Fibroblast of lung (primary cell): ENCODE data around the gene WWOX. TPM values are rescaled to one million over a fixed set of nuclear protein-coding genes. Genes with fewer than 3 reads are reported as not detected.

Experiments
- DNase-seq, 2 donors: peaks; one replicate each; pipeline versions ENCODE4 v3.0.0 to v3.0.0-alpha.2; 2010; ENCODE audit warnings: low read depth in 2 of 2
- H2AFZ ChIP-seq: 2 replicates; pipeline ENCODE4 v1.5.1; 2012; ENCODE audit warnings: low read length, control low read depth, inconsistent platforms
- H3K27ac ChIP-seq: 2 replicates; pipeline ENCODE4 v1.5.1; 2011; ENCODE audit warnings: low read length, control low read depth; ENCODE audit not compliant: insufficient read depth
- H3K27me3 ChIP-seq: 2 replicates; pipeline ENCODE4 v1.5.1; 2011; ENCODE audit warnings: mild to moderate bottlenecking, low read length; ENCODE audit not compliant: control insufficient read depth, insufficient read depth
- H3K36me3 ChIP-seq: 2 replicates; pipeline ENCODE4 v1.5.1; 2011; ENCODE audit warnings: low read length; ENCODE audit not compliant: control insufficient read depth, insufficient read depth
- H3K4me1 ChIP-seq: 2 replicates; pipeline ENCODE4 v1.5.1; 2011; ENCODE audit warnings: low read length; ENCODE audit not compliant: control insufficient read depth, insufficient read depth; ENCODE audit errors: extremely low read depth
- H3K4me2 ChIP-seq: 2 replicates; pipeline ENCODE4 v1.5.1; 2011; ENCODE audit warnings: low read length, control low read depth; ENCODE audit not compliant: insufficient read depth; ENCODE audit errors: extremely low read depth
- H3K4me3 ChIP-seq, 4 experiments: fragments of 200-600 bp in 1 of 4; sonication (generic) in 1 of 4; replicated peaks in 1 of 4; 2 replicates each; pipeline ENCODE4 v1.5.1; 2011 to 2016; ENCODE audit warnings: low read length in 4 of 4, low read depth in 3 of 4, mild to moderate bottlenecking in 3 of 4, control low read depth in 2 of 4, inconsistent platforms in 1 of 4, mixed read lengths in 1 of 4; ENCODE audit not compliant: insufficient read depth in 1 of 4; ENCODE audit errors: control extremely low read depth in 1 of 4
- H3K79me2 ChIP-seq: 2 replicates; pipeline ENCODE4 v1.5.1; 2012; ENCODE audit warnings: mild to moderate bottlenecking, low read length, inconsistent platforms; ENCODE audit not compliant: control insufficient read depth, insufficient read depth
- H3K9ac ChIP-seq: 2 replicates; pipeline ENCODE4 v1.5.1; 2011; ENCODE audit warnings: mild to moderate bottlenecking, low read length, control low read depth; ENCODE audit not compliant: insufficient read depth
- H3K9me3 ChIP-seq: 2 replicates; pipeline ENCODE4 v1.5.1; 2012; ENCODE audit warnings: low read depth, low read length; ENCODE audit not compliant: control insufficient read depth, insufficient read depth
- H4K20me1 ChIP-seq: 2 replicates; pipeline ENCODE4 v1.5.1; 2011; ENCODE audit warnings: low read length; ENCODE audit not compliant: control insufficient read depth, insufficient read depth; ENCODE audit errors: extremely low read depth
- EZH2 ChIP-seq: IDR thresholded peaks from 2 replicates; pipeline ENCODE4 v1.5.1; 2012; ENCODE audit warnings: low read length, control low read depth, mild to moderate bottlenecking; ENCODE audit errors: missing control alignments
- polyA plus RNA-seq, 2 donors: library from polyadenylated mRNA; depleted of rRNA in 1 of 2; stranded (reverse) in 1 of 2; unstranded in 1 of 2; fragments of >200 nt; gene quantifications; 2 replicates each; pipeline ENCODE4 v1.2.1, GENCODE V29; 2011 to 2012; ENCODE audit warnings: missing spikeins in 1 of 2
- total RNA-seq: library from RNA; depleted of rRNA; stranded (reverse); fragments of >200 nt; gene quantifications from 2 replicates; pipeline ENCODE4 v1.2.1, GENCODE V29; 2014
- TF ChIP-seq, protein P1 (sequence below), 2 donors: IDR thresholded peaks in 1 of 2; conservative IDR thresholded peaks in 1 of 2; 1 replicate in 1 of 2; 2 replicates in 1 of 2; pipeline ENCODE4 v1.5.1; 2011 to 2012; ENCODE audit warnings: low read length in 2 of 2, control low read depth in 1 of 2, inconsistent platforms in 1 of 2, low read depth in 1 of 2, mild to moderate bottlenecking in 1 of 2

The WWOX gene
- total and polyA plus RNA-seq, 2 donors (not counting 1 experiment from before 2014, with no cell fraction given), result 5.6 to 16.3 TPM

DNA sequence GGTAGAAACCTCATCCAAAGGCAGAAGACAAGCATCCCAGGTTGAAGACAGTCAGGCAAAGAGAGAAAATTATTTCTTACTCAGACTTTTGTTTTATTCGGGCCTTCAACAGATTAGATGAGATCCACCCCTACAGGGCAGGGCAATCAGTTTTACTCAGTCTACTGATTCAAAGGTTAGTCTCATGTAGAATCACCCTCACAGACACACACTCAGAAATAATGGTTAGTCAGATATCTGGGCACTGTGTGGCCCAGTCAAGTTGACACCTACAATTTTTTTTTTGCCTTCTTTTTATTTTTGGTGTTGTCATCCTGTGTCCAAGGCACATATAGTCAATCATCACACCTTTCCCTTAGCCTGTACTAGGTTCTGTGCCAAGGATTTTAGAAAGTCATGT lies 729.8 kb downstream of the WWOX start:
- Histone ChIP-seq H3K4me3 (no peak overlapping the region), H3K9ac (no peak overlapping the region), H3K27me3 (no peaks in the 10 kb centered on the region), H3K36me3 (no peaks in the 10 kb centered on the region), H3K27ac (no peak overlapping the region), H4K20me1 (no peaks in the 10 kb centered on the region), H3K4me1 (no peaks in the 10 kb centered on the region), H3K9me3 (no peaks in the 10 kb centered on the region), H3K4me2 (no peak overlapping the region), H3K79me2 (no peaks in the 10 kb centered on the region), H2AFZ (no peak overlapping the region)
- no peak for DNase-seq
- TF ChIP-seq, protein P1, sequence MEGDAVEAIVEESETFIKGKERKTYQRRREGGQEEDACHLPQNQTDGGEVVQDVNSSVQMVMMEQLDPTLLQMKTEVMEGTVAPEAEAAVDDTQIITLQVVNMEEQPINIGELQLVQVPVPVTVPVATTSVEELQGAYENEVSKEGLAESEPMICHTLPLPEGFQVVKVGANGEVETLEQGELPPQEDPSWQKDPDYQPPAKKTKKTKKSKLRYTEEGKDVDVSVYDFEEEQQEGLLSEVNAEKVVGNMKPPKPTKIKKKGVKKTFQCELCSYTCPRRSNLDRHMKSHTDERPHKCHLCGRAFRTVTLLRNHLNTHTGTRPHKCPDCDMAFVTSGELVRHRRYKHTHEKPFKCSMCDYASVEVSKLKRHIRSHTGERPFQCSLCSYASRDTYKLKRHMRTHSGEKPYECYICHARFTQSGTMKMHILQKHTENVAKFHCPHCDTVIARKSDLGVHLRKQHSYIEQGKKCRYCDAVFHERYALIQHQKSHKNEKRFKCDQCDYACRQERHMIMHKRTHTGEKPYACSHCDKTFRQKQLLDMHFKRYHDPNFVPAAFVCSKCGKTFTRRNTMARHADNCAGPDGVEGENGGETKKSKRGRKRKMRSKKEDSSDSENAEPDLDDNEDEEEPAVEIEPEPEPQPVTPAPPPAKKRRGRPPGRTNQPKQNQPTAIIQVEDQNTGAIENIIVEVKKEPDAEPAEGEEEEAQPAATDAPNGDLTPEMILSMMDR (conservative IDR thresholded peaks at IDR 0.05 in 1 of 2, IDR thresholded peaks at IDR 0.05 in 1 of 2; ENCODE audit: low read depth in 1 of 2, low read length in 2 of 2), result no peak
- TF ChIP-seq EZH2, result no peak

DNA sequence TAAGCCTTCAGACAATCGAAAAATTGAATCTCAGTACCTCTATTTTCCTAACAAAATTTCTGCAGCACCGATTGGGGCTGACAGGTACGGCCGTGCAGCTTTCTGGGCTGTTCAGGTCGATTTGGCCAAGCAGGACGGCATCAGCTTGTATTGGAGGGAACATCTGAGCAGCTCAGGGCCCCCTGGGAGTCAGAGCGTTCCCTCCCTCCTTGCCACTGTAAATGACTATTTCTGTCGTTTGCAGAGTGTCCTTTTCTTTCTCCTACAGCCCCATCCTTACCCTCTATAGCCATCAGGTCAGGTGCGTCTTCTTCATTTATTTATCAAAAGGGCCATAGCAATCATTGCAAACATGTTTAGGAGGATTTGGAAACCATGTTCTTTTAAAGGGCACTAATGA lies 731.1 kb downstream of the WWOX start:
- TF ChIP-seq, protein P1 (conservative IDR thresholded peaks at IDR 0.05 in 1 of 2, IDR thresholded peaks at IDR 0.05 in 1 of 2; ENCODE audit: low read depth in 1 of 2, low read length in 2 of 2), result no peak
- TF ChIP-seq EZH2, result no peak
- Histone ChIP-seq H3K79me2 (no peaks in the 10 kb centered on the region), H3K27me3 (no peaks in the 10 kb centered on the region), H3K27ac (no peak overlapping the region), H3K9me3 (no peaks in the 10 kb centered on the region), H4K20me1 (no peaks in the 10 kb centered on the region), H3K4me3 (no peak overlapping the region), H2AFZ (no peak overlapping the region), H3K36me3 (no peaks in the 10 kb centered on the region), H3K4me1 (no peaks in the 10 kb centered on the region), H3K4me2 (no peak overlapping the region), H3K9ac (no peak overlapping the region)
- no peak for DNase-seq

DNA sequence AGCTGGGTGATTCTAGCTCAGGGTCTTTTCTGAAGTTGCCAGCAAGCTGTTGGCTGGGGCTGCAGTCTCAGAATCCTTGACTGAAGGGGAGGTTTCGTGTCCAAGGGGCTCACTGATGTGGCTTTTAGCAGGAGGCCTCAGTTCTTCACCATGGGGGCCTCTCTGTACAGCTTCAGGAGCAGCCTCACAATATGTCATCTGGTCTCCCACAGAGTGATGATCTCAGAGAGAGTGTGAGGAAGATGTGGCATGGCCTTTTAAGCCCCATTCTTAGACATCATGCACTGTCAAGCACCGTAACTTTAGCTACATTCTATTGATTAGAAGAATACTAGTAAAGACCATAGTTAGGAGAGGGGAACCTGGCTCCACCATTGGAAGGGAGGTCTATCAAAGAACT lies 732.6 kb downstream of the WWOX start:
- Histone ChIP-seq H2AFZ (no peak overlapping the region), H3K9ac (no peak overlapping the region), H3K79me2 (no peaks in the 10 kb centered on the region), H3K27ac (no peak overlapping the region), H3K4me1 (no peaks in the 10 kb centered on the region), H3K4me3 (no peak overlapping the region), H3K9me3 (no peaks in the 10 kb centered on the region), H4K20me1 (no peaks in the 10 kb centered on the region), H3K27me3 (no peaks in the 10 kb centered on the region), H3K4me2 (no peak overlapping the region), H3K36me3 (no peaks in the 10 kb centered on the region)
- TF ChIP-seq, protein P1 (conservative IDR thresholded peaks at IDR 0.05 in 1 of 2, IDR thresholded peaks at IDR 0.05 in 1 of 2; ENCODE audit: low read depth in 1 of 2, low read length in 2 of 2), result no peak
- no peak for TF ChIP-seq EZH2
- DNase-seq, result no peak
